GM20000 (cell line): ENCODE measurements around the gene UNC13D.

Experiments
- DNase-seq: peaks from one replicate; pipeline ENCODE4 v3.0.0; 2012; ENCODE audit warnings: low spot score
- TF ChIP-seq, protein P1 (sequence below): IDR thresholded peaks from 2 replicates; pipeline ENCODE4 v1.5.1; 2012; ENCODE audit warnings: mild to moderate bottlenecking, control low read depth; ENCODE audit errors: extremely low read depth, missing control alignments

The UNC13D gene

DNA sequence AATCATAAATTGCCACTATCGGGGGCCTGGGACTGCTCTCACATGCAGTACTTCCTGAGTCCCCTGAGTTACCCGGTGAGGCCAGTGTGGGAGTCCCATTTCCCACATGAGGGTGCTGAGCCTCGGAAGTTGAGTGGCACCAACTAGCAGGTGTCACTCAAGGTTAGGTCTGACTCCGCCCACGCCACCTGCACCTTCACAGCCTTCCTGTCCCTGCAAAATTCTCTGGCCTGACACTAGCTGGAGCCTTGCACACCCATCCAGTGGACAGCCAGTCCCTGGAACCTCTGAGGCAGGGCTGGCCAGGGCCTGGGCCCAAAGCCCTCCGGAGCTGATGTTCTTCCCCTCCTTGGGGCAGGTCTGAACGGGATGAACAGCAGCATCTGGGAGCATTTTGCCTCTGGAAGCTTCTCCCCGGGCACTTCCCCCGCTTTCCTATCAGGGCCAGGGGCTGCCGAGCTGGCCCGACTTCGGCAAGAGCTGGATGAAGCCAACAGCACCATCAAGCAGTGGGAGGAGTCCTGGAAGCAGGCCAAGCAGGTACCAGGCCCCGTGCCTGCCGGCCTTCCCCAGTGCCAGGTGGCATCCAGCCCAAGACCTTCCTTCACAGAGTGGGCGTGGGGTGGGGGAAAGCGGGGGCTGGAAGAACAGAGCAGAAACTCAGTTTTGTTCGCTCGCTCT, 21.9 kb downstream of the UNC13D start:
- DNase-seq = peak; percentile 29
- TF ChIP-seq, protein P1, sequence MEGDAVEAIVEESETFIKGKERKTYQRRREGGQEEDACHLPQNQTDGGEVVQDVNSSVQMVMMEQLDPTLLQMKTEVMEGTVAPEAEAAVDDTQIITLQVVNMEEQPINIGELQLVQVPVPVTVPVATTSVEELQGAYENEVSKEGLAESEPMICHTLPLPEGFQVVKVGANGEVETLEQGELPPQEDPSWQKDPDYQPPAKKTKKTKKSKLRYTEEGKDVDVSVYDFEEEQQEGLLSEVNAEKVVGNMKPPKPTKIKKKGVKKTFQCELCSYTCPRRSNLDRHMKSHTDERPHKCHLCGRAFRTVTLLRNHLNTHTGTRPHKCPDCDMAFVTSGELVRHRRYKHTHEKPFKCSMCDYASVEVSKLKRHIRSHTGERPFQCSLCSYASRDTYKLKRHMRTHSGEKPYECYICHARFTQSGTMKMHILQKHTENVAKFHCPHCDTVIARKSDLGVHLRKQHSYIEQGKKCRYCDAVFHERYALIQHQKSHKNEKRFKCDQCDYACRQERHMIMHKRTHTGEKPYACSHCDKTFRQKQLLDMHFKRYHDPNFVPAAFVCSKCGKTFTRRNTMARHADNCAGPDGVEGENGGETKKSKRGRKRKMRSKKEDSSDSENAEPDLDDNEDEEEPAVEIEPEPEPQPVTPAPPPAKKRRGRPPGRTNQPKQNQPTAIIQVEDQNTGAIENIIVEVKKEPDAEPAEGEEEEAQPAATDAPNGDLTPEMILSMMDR = no peak

DNA sequence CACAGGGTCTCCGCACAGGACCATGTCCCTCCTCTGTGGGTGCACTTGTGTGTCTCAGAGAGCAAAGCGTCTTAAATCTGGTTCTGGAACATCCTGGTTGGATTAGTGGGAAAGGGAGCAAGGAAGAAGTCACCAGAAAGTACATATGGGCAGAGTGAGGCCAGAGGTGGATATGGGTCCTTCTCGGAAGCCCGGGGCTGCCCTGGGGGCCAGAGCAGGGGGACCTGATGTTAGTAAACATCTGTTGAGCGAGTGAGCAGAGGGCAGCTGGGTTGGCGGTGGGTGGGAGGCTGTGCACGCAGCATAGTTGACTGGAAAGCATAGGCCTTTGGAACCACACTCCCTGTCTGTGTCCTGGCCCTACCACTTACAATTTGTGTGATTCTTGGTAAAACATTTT, 22.7 kb downstream of the UNC13D start:
- DNase-seq = no peak
- TF ChIP-seq, protein P1 = no peak

DNA sequence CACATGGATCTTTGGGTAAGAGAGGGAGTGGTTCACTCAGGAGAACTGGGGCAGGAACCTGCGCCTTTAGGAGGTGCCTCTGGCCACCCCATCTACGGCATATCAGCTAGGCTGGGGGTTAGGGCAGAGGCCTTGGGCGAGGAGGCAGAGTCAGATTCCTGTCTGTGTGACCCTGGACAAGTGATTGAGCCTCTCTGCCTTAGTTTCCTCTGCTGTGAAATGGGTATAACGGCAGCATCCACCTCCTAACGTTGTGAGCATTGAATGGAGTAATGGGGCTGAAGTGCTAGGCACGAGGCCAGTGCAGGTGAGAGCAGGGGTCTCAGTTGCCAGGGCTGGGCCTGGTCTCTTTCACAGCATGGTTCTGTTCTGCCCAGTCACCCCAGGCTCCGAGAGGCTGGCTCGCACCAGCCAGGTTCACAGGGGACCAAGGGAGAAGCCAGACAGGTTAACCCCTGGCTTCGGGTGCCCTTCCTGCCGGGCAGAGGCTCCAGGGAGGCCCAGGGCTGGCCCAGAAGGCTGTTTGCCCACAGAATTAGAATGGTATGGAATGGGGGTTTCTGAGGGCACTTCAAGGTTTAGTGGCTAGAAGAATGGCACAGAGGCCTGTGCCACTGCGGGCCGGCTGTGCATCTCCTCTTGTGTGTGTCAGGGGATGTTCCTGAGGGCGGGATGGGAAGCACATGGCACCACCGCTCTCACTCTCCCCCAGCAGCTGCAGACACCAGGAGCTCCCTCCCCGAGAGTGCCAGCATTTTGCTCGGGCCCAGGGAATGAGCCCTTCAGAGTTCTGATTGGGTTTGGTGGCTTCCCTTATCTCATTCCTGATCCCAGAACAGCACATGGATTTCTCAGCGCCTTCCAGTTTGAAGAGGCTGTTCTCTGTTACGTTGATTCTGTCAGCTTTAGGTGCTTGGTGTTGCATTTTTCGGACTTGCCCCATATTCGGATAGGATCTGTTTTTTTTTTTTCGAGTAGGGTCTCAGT, 23.8 kb downstream of the UNC13D start:
- DNase-seq = peak; percentile 16
- TF ChIP-seq, protein P1 = no peak

DNA sequence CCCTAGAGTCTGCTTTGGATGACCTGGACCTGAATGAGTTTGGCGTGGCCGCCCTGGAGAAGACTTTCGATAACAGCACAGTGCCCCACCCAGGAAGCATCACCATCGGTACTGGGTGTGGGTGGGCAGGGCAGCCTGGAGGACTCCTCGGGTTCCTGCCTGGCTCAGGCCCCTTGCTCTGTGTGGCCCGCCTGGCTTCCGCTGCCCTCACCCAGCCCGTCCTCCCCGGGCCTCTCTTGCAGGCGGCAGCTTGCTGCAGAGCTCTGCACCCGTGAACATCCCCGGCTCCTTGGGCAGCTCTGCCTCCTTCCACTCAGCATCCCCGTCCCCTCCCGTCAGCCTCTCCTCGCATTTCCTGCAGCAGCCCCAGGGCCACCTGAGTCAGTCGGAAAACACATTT, 24.5 kb downstream of the UNC13D start:
- TF ChIP-seq, protein P1 = no peak
- DNase-seq = no peak

DNA sequence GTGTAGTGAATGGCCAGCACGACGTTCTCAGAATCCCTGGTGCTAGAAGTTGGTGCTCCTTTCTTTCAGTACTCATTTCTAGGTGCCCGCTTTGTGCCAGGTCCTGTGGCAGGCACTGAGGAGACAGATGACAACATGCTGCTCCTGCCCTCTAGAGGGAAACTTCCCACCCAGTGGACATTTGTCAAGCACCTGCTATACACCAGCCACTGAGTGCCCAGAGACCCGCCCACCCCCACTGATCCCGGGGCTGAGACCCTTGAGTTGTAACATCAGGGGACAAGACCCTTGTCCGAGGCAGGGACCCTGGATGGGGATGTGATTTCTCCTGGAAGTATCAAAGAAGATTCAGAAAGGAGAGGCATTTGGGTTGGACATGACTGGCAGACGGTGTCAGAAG, 25.1 kb downstream of the UNC13D start:
- no peak for DNase-seq
- TF ChIP-seq, protein P1 = no peak

DNA sequence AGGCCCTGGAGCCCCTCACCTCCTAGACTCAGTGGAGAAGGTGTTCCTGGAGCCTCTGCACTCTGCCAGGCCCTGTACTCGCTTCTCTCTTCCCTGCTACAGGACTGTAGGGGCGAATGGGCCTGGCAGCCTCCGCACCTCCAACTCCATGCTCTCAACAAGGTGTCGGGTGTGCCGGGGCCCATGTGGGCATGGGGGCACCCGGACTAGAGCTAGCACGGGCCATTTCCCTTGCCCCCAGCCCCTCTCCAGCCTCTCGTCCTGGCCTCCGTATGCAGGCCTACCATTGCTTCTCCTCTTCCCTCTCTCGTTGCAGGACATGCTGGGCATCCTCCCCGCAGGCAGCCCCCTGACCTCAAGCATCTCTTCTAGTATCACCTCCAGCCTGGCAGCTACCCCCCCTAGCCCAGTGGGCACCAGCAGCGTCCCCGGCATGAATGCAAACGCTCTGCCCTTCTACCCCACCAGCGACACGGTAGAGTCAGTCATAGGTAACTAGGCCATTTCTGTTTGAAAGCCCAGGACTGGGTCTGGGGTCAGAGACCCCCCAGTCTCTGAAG, 25.8 kb downstream of the UNC13D start:
- no peak for DNase-seq
- TF ChIP-seq, protein P1 = no peak

DNA sequence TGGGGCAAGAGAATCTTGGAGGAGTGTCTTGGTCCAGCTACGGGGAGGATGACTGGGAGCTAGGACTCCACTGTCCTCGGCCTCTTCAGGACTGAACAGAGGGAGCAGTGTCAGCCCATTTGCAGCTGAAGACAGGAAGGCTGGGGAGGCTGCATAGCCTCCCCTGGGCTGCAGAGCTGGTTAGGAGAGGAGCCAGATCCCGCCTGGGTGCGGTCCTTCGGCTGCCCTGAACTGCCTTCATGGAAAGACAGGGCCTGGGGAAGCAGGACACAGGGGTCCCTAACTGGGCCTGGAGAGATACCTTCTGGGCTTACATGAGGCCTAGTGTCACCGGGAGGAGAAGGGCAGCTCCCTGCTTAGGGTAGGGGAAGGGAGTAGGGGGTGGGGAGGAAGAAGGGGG, 26.6 kb downstream of the UNC13D start:
- no peak for DNase-seq

More for the DNA sequence above, 26.6 kb downstream of the UNC13D start:
- TF ChIP-seq, protein P1 = no peak
